Smooth muscle cell (in vitro differentiated cells): ENCODE data around the gene ACAD10. TPM values are rescaled to one million over a fixed set of nuclear protein-coding genes. Genes with fewer than 3 reads are reported as not detected.
A peak's percentile ranks its signal among the peaks of the same experiment; 100 is the strongest.

ENCODE experiments used
- DNase-seq: peaks from one replicate; lab custom pipeline; 2025; ENCODE audit not compliant: unreplicated experiment; lab: John Stamatoyannopoulos, UW
- H2AFZ ChIP-seq: fragments of 200-600 bp; sonication (generic); 2 replicates; pipeline ENCODE4 v1.6.0; 2016; ENCODE audit warnings: antibody characterized with exemption, low read depth, mild to moderate bottlenecking
- H3F3A ChIP-seq: fragments of 200-600 bp; sonication (generic); 2 replicates; pipeline ENCODE4 v1.6.0; 2017; ENCODE audit warnings: antibody characterized with exemption, low read depth
- H3K27ac ChIP-seq: fragments of 200-600 bp; sonication (generic); 2 replicates; pipeline ENCODE4 v1.5.1; 2016; ENCODE audit warnings: low read depth, mild to moderate bottlenecking
- H3K27me3 ChIP-seq: fragments of 200-600 bp; sonication (generic); 2 replicates; pipeline ENCODE4 v1.6.1; 2016; ENCODE audit warnings: low read depth, mild to moderate bottlenecking
- H3K36me3 ChIP-seq: fragments of 200-600 bp; sonication (generic); 2 replicates; pipeline ENCODE4 v1.5.1; 2016; ENCODE audit warnings: low read depth
- H3K4me1 ChIP-seq: fragments of 200-600 bp; sonication (generic); 2 replicates; pipeline ENCODE4 v1.5.1; 2016; ENCODE audit warnings: low read depth
- H3K4me2 ChIP-seq: fragments of 200-600 bp; sonication (generic); 2 replicates; pipeline ENCODE4 v1.6.0; 2016; ENCODE audit warnings: mild to moderate bottlenecking
- H3K4me3 ChIP-seq: fragments of 200-600 bp; sonication (generic); 2 replicates; pipeline ENCODE4 v1.5.1; 2016; ENCODE audit warnings: mild to moderate bottlenecking
- H3K79me2 ChIP-seq: fragments of 200-600 bp; sonication (generic); 2 replicates; pipeline ENCODE4 v1.6.0; 2016; ENCODE audit warnings: low read depth, mild to moderate bottlenecking
- H3K9ac ChIP-seq: fragments of 200-600 bp; sonication (generic); 2 replicates; pipeline ENCODE4 v1.6.0; 2016; ENCODE audit warnings: low read depth
- H3K9me3 ChIP-seq: fragments of 200-600 bp; sonication (generic); replicated peaks from 2 replicates; pipeline ENCODE4 v1.5.1; 2016; ENCODE audit warnings: low read depth
- H4K20me1 ChIP-seq: fragments of 200-600 bp; sonication (generic); 2 replicates; pipeline ENCODE4 v1.6.0; 2016; ENCODE audit warnings: low read depth
- CTCF ChIP-seq: fragments of 200-600 bp; sonication (generic); IDR thresholded peaks from 2 replicates; pipeline ENCODE4 v1.5.1; 2017; ENCODE audit warnings: borderline replicate concordance, mild to moderate bottlenecking, antibody characterized with exemption; ENCODE audit not compliant: insufficient read depth, poor library complexity, severe bottlenecking
- WGBS: methylation state at CpG from one replicate; pipeline ENCODE4 v1.1.7; 2016; ENCODE audit warnings: low lambda C conversion rate; 5-methylcytosine and 5-hydroxymethylcytosine counted together
- polyA plus RNA-seq: library from polyadenylated mRNA; unstranded; fragments of >200 nt; fragmentation: Nextera tagmentation; extraction: Ambion mirVana; gene quantifications from 2 replicates; pipeline ENCODE4 v1.2.1, GENCODE V29; 2016
- total RNA-seq: library from RNA; depleted of rRNA; stranded (reverse); fragments of >200 nt; gene quantifications from 2 replicates; pipeline ENCODE4 v1.2.3, GENCODE V29; 2014

The ACAD10 gene
- total and polyA plus RNA-seq, 2 experiments from 2014 or later, result 13.4 to 14.9 TPM

- TF ChIP-seq CTCF, result no peak
These were observed 70.3 kb downstream of the ACAD10 start for GRCh38 chr12:111756196-111756595.

GRCh38 chr12:111756681-111757080, 70.8 kb downstream of the ACAD10 start:
- Histone ChIP-seq H4K20me1 (peaks cover 8% of the 10 kb centered on the region), H3K27ac (no peak overlapping the region), H3K79me2 (no peaks in the 10 kb centered on the region), H2AFZ (no peak overlapping the region), H3F3A (no peaks in the 10 kb centered on the region), H3K9ac (no peak overlapping the region), H3K36me3 (no peaks in the 10 kb centered on the region), H3K9me3 (no peaks in the 10 kb centered on the region), H3K4me3 (no peak overlapping the region), H3K4me1 (peaks cover 7% of the 10 kb centered on the region), H3K4me2 (no peak overlapping the region), H3K27me3 (no peaks in the 10 kb centered on the region)
- 94% methylated on average over 7 of the region's 7 CpGs for WGBS
- no peak for TF ChIP-seq CTCF
- no peak for DNase-seq

More at GRCh38 chr12:111756196-111756595, 70.3 kb downstream of the ACAD10 start:
- H3K4me2 ChIP-seq, result no peak overlapping the region
- no peaks in the 10 kb centered on the region for H3K9me3 ChIP-seq
- peaks cover 8% of the 10 kb centered on the region for H4K20me1 ChIP-seq
- no peak overlapping the region for H3K9ac ChIP-seq
- H3K4me3 ChIP-seq, result no peak overlapping the region
- WGBS, result 99% methylated on average over 15 of the region's 15 CpGs
- DNase-seq, result no peak
- no peak overlapping the region for H2AFZ ChIP-seq
- no peaks in the 10 kb centered on the region for H3K36me3 ChIP-seq
- no peaks in the 10 kb centered on the region for H3K79me2 ChIP-seq
- no peak overlapping the region for H3K27ac ChIP-seq
- no peaks in the 10 kb centered on the region for H3F3A ChIP-seq
- peaks cover 5% of the 10 kb centered on the region for H3K4me1 ChIP-seq
- H3K27me3 ChIP-seq, result no peaks in the 10 kb centered on the region

GRCh38 chr12:111757361-111758119, 71.7 kb downstream of the ACAD10 start:
- H3K27ac ChIP-seq, result no peak overlapping the region
- H3F3A ChIP-seq, result no peaks in the 10 kb centered on the region
- DNase-seq, result no peak
- no peaks in the 10 kb centered on the region for H3K79me2 ChIP-seq
- no peaks in the 10 kb centered on the region for H3K9me3 ChIP-seq
- peaks cover 12% of the 10 kb centered on the region for H3K4me1 ChIP-seq
- no peak overlapping the region for H2AFZ ChIP-seq
- TF ChIP-seq CTCF, result no peak
- H3K27me3 ChIP-seq, result no peaks in the 10 kb centered on the region
- peaks cover 8% of the 10 kb centered on the region for H4K20me1 ChIP-seq
- no peak overlapping the region for H3K9ac ChIP-seq
- H3K4me3 ChIP-seq, result no peak overlapping the region
- no peaks in the 10 kb centered on the region for H3K36me3 ChIP-seq
- peak overlapping the region; percentile 40 for H3K4me2 ChIP-seq
- 66% methylated on average over 15 of the region's 15 CpGs for WGBS

GRCh38 chr12:111758120-111758561, 72.3 kb downstream of the ACAD10 start:
- H2AFZ ChIP-seq, result no peak overlapping the region
- peaks cover 8% of the 10 kb centered on the region for H4K20me1 ChIP-seq
- H3K4me2 ChIP-seq, result peak overlapping the region; percentile 40
- no peaks in the 10 kb centered on the region for H3F3A ChIP-seq
- no peak for TF ChIP-seq CTCF
- H3K9me3 ChIP-seq, result no peaks in the 10 kb centered on the region
- H3K36me3 ChIP-seq, result no peaks in the 10 kb centered on the region
- H3K79me2 ChIP-seq, result no peaks in the 10 kb centered on the region
- 76% methylated on average over 9 of the region's 9 CpGs for WGBS
- H3K4me1 ChIP-seq, result peaks cover 12% of the 10 kb centered on the region
- H3K27ac ChIP-seq, result no peak overlapping the region
- H3K4me3 ChIP-seq, result no peak overlapping the region
- no peaks in the 10 kb centered on the region for H3K27me3 ChIP-seq
- DNase-seq, result no peak
- H3K9ac ChIP-seq, result no peak overlapping the region
